Neutrophil (primary cell): ENCODE data around the gene HERC3.

Experiments
- H3K27ac ChIP-seq: fragments of 200-600 bp; sonication (generic); 2 replicates; pipeline ENCODE4 v1.5.1; 2016; ENCODE audit warnings: mild to moderate bottlenecking, moderate library complexity
- H3K27me3 ChIP-seq: fragments of 200-600 bp; sonication (generic); 2 replicates; pipeline ENCODE4 v1.6.0; 2016; ENCODE audit warnings: mild to moderate bottlenecking
- H3K36me3 ChIP-seq: fragments of 200-600 bp; sonication (generic); 2 replicates; pipeline ENCODE4 v1.5.1; 2017
- H3K4me1 ChIP-seq, 2 experiments: fragments of 200-600 bp in 1 of 2; sonication (generic) in 1 of 2; 1 replicate in 1 of 2; 2 replicates in 1 of 2; pipeline versions ENCODE4 v1.5.1 to v1.6.1; 2013 to 2016; ENCODE audit warnings: low read depth in 1 of 2, low read length in 1 of 2, mild to moderate bottlenecking in 1 of 2, moderate library complexity in 1 of 2; ENCODE audit not compliant: control insufficient read depth in 1 of 2, insufficient read depth in 1 of 2
- H3K4me3 ChIP-seq, 2 experiments: fragments of 200-600 bp in 1 of 2; sonication (generic) in 1 of 2; 1 replicate in 1 of 2; 2 replicates in 1 of 2; pipeline ENCODE4 v1.5.1; 2013 to 2016; ENCODE audit warnings: low read depth in 1 of 2, low read length in 1 of 2, mild to moderate bottlenecking in 1 of 2, moderate library complexity in 1 of 2
- H3K9me3 ChIP-seq: fragments of 200-600 bp; sonication (generic); 2 replicates; pipeline ENCODE4 v1.5.1; 2016
- CTCF ChIP-seq: fragments of 200-600 bp; sonication (generic); IDR thresholded peaks from 2 replicates; pipeline ENCODE4 v1.5.1; 2016; ENCODE audit warnings: antibody characterized with exemption

HERC3 gene

GRCh38 chr4:88745175-88745574, 152.9 kb downstream of the HERC3 start:
- TF ChIP-seq CTCF = no peak
- Histone ChIP-seq H3K27me3 (no peaks in the 10 kb centered on the region), H3K27ac (no peak overlapping the region), H3K4me3 (no peak overlapping the region), H3K9me3 (no peaks in the 10 kb centered on the region), H3K36me3 (no peaks in the 10 kb centered on the region), H3K4me1 (no peaks in the 10 kb centered on the region)

GRCh38 chr4:88745581-88746163, 153.4 kb downstream of the HERC3 start:
- H3K4me1 ChIP-seq = no peaks in the 10 kb centered on the region
- H3K9me3 ChIP-seq = no peaks in the 10 kb centered on the region
- no peaks in the 10 kb centered on the region for H3K36me3 ChIP-seq
- no peak overlapping the region for H3K4me3 ChIP-seq
- TF ChIP-seq CTCF = no peak
- H3K27ac ChIP-seq = no peak overlapping the region
- H3K27me3 ChIP-seq = no peaks in the 10 kb centered on the region

- no peak overlapping the region for H3K4me3 ChIP-seq
- H3K4me1 ChIP-seq = no peaks in the 10 kb centered on the region
- H3K9me3 ChIP-seq = no peaks in the 10 kb centered on the region
- no peak overlapping the region for H3K27ac ChIP-seq
- no peak for TF ChIP-seq CTCF
- H3K27me3 ChIP-seq = no peaks in the 10 kb centered on the region
- no peaks in the 10 kb centered on the region for H3K36me3 ChIP-seq
Observed at GRCh38 chr4:88746206-88746605, 153.9 kb downstream of the HERC3 start.

GRCh38 chr4:88747351-88747750, 155.1 kb downstream of the HERC3 start:
- Histone ChIP-seq H3K4me1 (no peaks in the 10 kb centered on the region), H3K27ac (no peak overlapping the region), H3K9me3 (no peaks in the 10 kb centered on the region), H3K4me3 (no peak overlapping the region), H3K27me3 (no peaks in the 10 kb centered on the region), H3K36me3 (no peaks in the 10 kb centered on the region)
- TF ChIP-seq CTCF = no peak

- H3K4me3 ChIP-seq = no peak overlapping the region
- no peaks in the 10 kb centered on the region for H3K4me1 ChIP-seq
- no peak overlapping the region for H3K27ac ChIP-seq
- no peaks in the 10 kb centered on the region for H3K27me3 ChIP-seq
- no peaks in the 10 kb centered on the region for H3K36me3 ChIP-seq
- TF ChIP-seq CTCF = no peak
- H3K9me3 ChIP-seq = no peaks in the 10 kb centered on the region
Observed at GRCh38 chr4:88750369-88750768, 158.1 kb downstream of the HERC3 start.
